Caco-2 (cell line): ENCODE results near the gene LMO3. TPM values are rescaled to one million over a fixed set of nuclear protein-coding genes. Genes with fewer than 3 reads are reported as not detected.
A peak's percentile ranks its signal among the peaks of the same experiment; 100 is the strongest.

Experiments
- BruUV-seq: library from RNA; stranded (reverse); fragments of 400-500 nt; replicated peaks from 2 replicates; lab custom pipeline; 2021; lab: Mats Ljungman, UMichigan
- CTCF ChIA-PET: fragments of 300-600 bp; sonication (Branson Sonifier 250); formaldehyde crosslinking; loops from one replicate; lab custom pipeline; 2022; ENCODE audit warnings: antibody characterized with exemption; lab: Charles Lee
- POLR2A ChIA-PET: fragments of 300-600 bp; sonication (Branson Sonifier 250); formaldehyde crosslinking; loops from one replicate; lab custom pipeline; 2022; ENCODE audit warnings: antibody characterized with exemption; lab: Charles Lee
- DNase-seq, 2 experiments: peaks; one replicate each; pipeline versions ENCODE4 v3.0.0 to v3.0.0-alpha.2; 2020 to 2022
- H3K27me3 ChIP-seq: replicated peaks from 2 replicates; pipeline ENCODE4 v1.6.0; 2011; ENCODE audit warnings: low read length; ENCODE audit not compliant: control insufficient read depth, insufficient read depth
- H3K36me3 ChIP-seq: 2 replicates; pipeline ENCODE4 v1.5.1; 2011; ENCODE audit warnings: low read length; ENCODE audit not compliant: control insufficient read depth, insufficient read depth
- H3K4me1 ChIP-seq: fragments of 250-450 bp; sonication (Bioruptor Pico); 2 replicates; pipeline ENCODE4 v1.5.1; 2020; ENCODE audit warnings: mild to moderate bottlenecking
- H3K4me3 ChIP-seq: 2 replicates; pipeline ENCODE4 v1.5.1; 2011; ENCODE audit warnings: low read depth, mild to moderate bottlenecking, control low read depth, low read length
- H3K9me3 ChIP-seq: fragments of 250-450 bp; sonication (Bioruptor Pico); 2 replicates; pipeline ENCODE4 v1.5.1; 2020; ENCODE audit warnings: mild to moderate bottlenecking, moderate library complexity
- H3K27ac Mint-ChIP-seq: one replicate; pipeline ENCODE4 v1.8.0; 2022; ENCODE audit warnings: mixed read lengths; ENCODE audit not compliant: unreplicated experiment
- H3K27me3 Mint-ChIP-seq: one replicate; pipeline ENCODE4 v1.8.0; 2022; ENCODE audit warnings: mixed read lengths; ENCODE audit not compliant: insufficient read depth, unreplicated experiment
- H3K36me3 Mint-ChIP-seq: one replicate; pipeline ENCODE4 v1.8.0; 2022; ENCODE audit warnings: mild to moderate bottlenecking, mixed read lengths; ENCODE audit not compliant: insufficient read depth, unreplicated experiment
- H3K4me1 Mint-ChIP-seq: one replicate; pipeline ENCODE4 v1.8.0; 2022; ENCODE audit warnings: low read depth, mixed read lengths; ENCODE audit not compliant: unreplicated experiment
- H3K4me3 Mint-ChIP-seq: one replicate; pipeline ENCODE4 v1.8.0; 2022; ENCODE audit warnings: mild to moderate bottlenecking, moderate library complexity, mixed read lengths; ENCODE audit not compliant: unreplicated experiment
- H3K9me3 Mint-ChIP-seq: one replicate; pipeline ENCODE4 v1.8.0; 2022; ENCODE audit warnings: mixed read lengths; ENCODE audit not compliant: unreplicated experiment
- CTCF ChIP-seq, 2 experiments: fragments of 200-600 bp in 1 of 2; IDR thresholded peaks; 1 replicate in 1 of 2; 2 replicates in 1 of 2; pipeline versions ENCODE4 v1.5.1 to v1.8.0; 2011 to 2022; ENCODE audit warnings: antibody characterized with exemption in 1 of 2, control low read depth in 1 of 2, inconsistent platforms in 1 of 2, low read depth in 1 of 2, low read length in 1 of 2, mild to moderate bottlenecking in 1 of 2, moderate library complexity in 1 of 2; ENCODE audit not compliant: insufficient read depth in 1 of 2, severe bottlenecking in 1 of 2, unreplicated experiment in 1 of 2
- intact Hi-C: fragments of 100-400 bp; cut with micrococcal nuclease; formaldehyde crosslinking; loops from one replicate; pipeline ENCODE4 v1.10.0; 2022; ENCODE audit not compliant: unreplicated experiment
- total RNA-seq: library from RNA; stranded (reverse); gene quantifications from 2 replicates; pipeline ENCODE4 v1.2.3, GENCODE V29; 2022

Gene LMO3
- total RNA-seq, 1 experiment from 2014 or later: not detected

- intact Hi-C loops: no loop called here
- H3K27ac Mint-ChIP-seq: no peak overlapping the region
- peaks cover 10% of the 10 kb centered on the region for H3K4me1 Mint-ChIP-seq
- peak overlapping the region; percentile 62 for H3K4me3 Mint-ChIP-seq
- no peaks in the 10 kb centered on the region for H3K36me3 Mint-ChIP-seq
- Histone ChIP-seq H3K4me1 (no peaks in the 10 kb centered on the region), H3K9me3 (no peaks in the 10 kb centered on the region), H3K36me3 (no peaks in the 10 kb centered on the region), H3K4me3 (peak overlapping the region; percentile 44), H3K27me3 (peaks cover 2% of the 10 kb centered on the region)
- ChIA-PET CTCF (no interaction called here), POLR2A (no interaction called here)
- peaks cover 41% of the 10 kb centered on the region for H3K27me3 Mint-ChIP-seq
- H3K9me3 Mint-ChIP-seq: no peaks in the 10 kb centered on the region
- peak in 1 of 2 experiments; percentile 30 for DNase-seq
- no TSS peak for BruUV-seq
- TF ChIP-seq CTCF (IDR thresholded peaks at IDR 0.05; ENCODE audit: insufficient read depth in 1 of 2, low read depth in 1 of 2, low read length in 1 of 2, severe bottlenecking in 1 of 2, unreplicated experiment in 1 of 2): no peak
These were observed 363 bp upstream of the LMO3 start for GRCh38 chr12:16606201-16606849.

- intact Hi-C loops: no loop called here
- H3K4me1 Mint-ChIP-seq: peaks cover 10% of the 10 kb centered on the region
- no peaks in the 10 kb centered on the region for H3K36me3 Mint-ChIP-seq
- ChIA-PET POLR2A (no interaction called here), CTCF (no interaction called here)
- H3K4me3 ChIP-seq: peak overlapping the region; percentile 44
- TF ChIP-seq CTCF (IDR thresholded peaks at IDR 0.05; ENCODE audit: insufficient read depth in 1 of 2, low read depth in 1 of 2, low read length in 1 of 2, severe bottlenecking in 1 of 2, unreplicated experiment in 1 of 2): no peak
- H3K27me3 Mint-ChIP-seq: peaks cover 40% of the 10 kb centered on the region
- H3K9me3 ChIP-seq: no peaks in the 10 kb centered on the region
- DNase-seq: no peak
- BruUV-seq: no TSS peak
- peaks cover 2% of the 10 kb centered on the region for H3K27me3 ChIP-seq
- no peak overlapping the region for H3K27ac Mint-ChIP-seq
- peak overlapping the region; percentile 62 for H3K4me3 Mint-ChIP-seq
- H3K36me3 ChIP-seq: no peaks in the 10 kb centered on the region
- no peaks in the 10 kb centered on the region for H3K4me1 ChIP-seq
- no peaks in the 10 kb centered on the region for H3K9me3 Mint-ChIP-seq
These were observed 283 bp downstream of the LMO3 start for GRCh38 chr12:16605642-16606116.

- CTCF ChIA-PET: no interaction called here
- Mint-ChIP-seq H3K27ac (no peak overlapping the region), H3K4me3 (no peak overlapping the region), H3K9me3 (no peaks in the 10 kb centered on the region), H3K4me1 (peaks cover 10% of the 10 kb centered on the region), H3K36me3 (no peaks in the 10 kb centered on the region), H3K27me3 (peaks cover 32% of the 10 kb centered on the region)
- POLR2A ChIA-PET: interaction anchor here (0.6 kb wide), 2 partner anchors 8 to 420 kb away, joined by 6 to 8 read pairs; no protein-coding TSS in a partner anchor
- no peak for DNase-seq
- H3K4me3 ChIP-seq: no peak overlapping the region
- H3K9me3 ChIP-seq: no peaks in the 10 kb centered on the region
- H3K36me3 ChIP-seq: no peaks in the 10 kb centered on the region
- intact Hi-C loops: no loop called here
- H3K27me3 ChIP-seq: peaks cover 2% of the 10 kb centered on the region
- no peak for TF ChIP-seq CTCF (IDR thresholded peaks at IDR 0.05; ENCODE audit: insufficient read depth in 1 of 2, low read depth in 1 of 2, low read length in 1 of 2, severe bottlenecking in 1 of 2, unreplicated experiment in 1 of 2)
- no peaks in the 10 kb centered on the region for H3K4me1 ChIP-seq
- no TSS peak for BruUV-seq
These were observed 1.2 kb downstream of the LMO3 start for GRCh38 chr12:16604596-16605252.
